PC-3 (cell line): ENCODE data around the gene SPOCD1. TPM values are rescaled to one million over a fixed set of nuclear protein-coding genes. Genes with fewer than 3 reads are reported as not detected.

ENCODE experiments used
- ATAC-seq: fragments of 200-7000 bp; cut with Tn5 transposase; 2 replicates; pipeline ENCODE4 v1.9.1; 2020; ENCODE audit warnings: mild to moderate bottlenecking, moderate library complexity
- BruUV-seq: library from RNA; stranded (reverse); fragments of 400-500 nt; replicated peaks from 2 replicates; lab custom pipeline; 2021; lab: Mats Ljungman, UMichigan
- CTCF ChIA-PET: fragments of 300-600 bp; sonication (Branson Sonifier 250); formaldehyde crosslinking; loops from one replicate; lab custom pipeline; 2022; ENCODE audit warnings: antibody characterized with exemption; lab: Charles Lee
- POLR2A ChIA-PET: fragments of 300-600 bp; sonication (Branson Sonifier 250); formaldehyde crosslinking; loops from one replicate; lab custom pipeline; 2022; ENCODE audit warnings: antibody characterized with exemption; ENCODE audit not compliant: unreplicated experiment; lab: Charles Lee
- DNase-seq: peaks from one replicate; pipeline ENCODE4 v3.0.0-alpha.2; 2015
- H2AFZ ChIP-seq: fragments of 300-600 bp; sonication (generic); 2 replicates; pipeline ENCODE4 v1.6.0; 2016; ENCODE audit warnings: antibody characterized with exemption, low read length
- H3F3A ChIP-seq: fragments of 300-600 bp; sonication (generic); one replicate; pipeline ENCODE4 v1.6.0; 2017; ENCODE audit warnings: antibody characterized with exemption, low read length, control low read depth, mild to moderate bottlenecking; ENCODE audit not compliant: unreplicated experiment
- H3K27ac ChIP-seq: fragments of 300-600 bp; sonication (generic); 2 replicates; pipeline ENCODE4 v1.5.1; 2016; ENCODE audit warnings: mild to moderate bottlenecking, low read length
- H3K27me3 ChIP-seq: fragments of 300-600 bp; sonication (generic); 2 replicates; pipeline ENCODE4 v1.6.1; 2016; ENCODE audit warnings: low read length, mixed read lengths
- H3K36me3 ChIP-seq: fragments of 300-600 bp; sonication (generic); 2 replicates; pipeline ENCODE4 v1.6.1; 2016; ENCODE audit warnings: low read depth, mixed run types, low read length, mixed read lengths
- H3K4me1 ChIP-seq: fragments of 300-600 bp; sonication (generic); 2 replicates; pipeline ENCODE4 v1.5.1; 2016; ENCODE audit warnings: low read length; ENCODE audit not compliant: insufficient read depth
- H3K4me2 ChIP-seq: fragments of 300-600 bp; sonication (generic); 2 replicates; pipeline ENCODE4 v1.6.0; 2016; ENCODE audit warnings: low read length
- H3K4me3 ChIP-seq: fragments of 300-600 bp; sonication (generic); 2 replicates; pipeline ENCODE4 v1.5.1; 2016; ENCODE audit warnings: mild to moderate bottlenecking, low read length, mixed read lengths
- H3K79me2 ChIP-seq: fragments of 300-600 bp; sonication (generic); 2 replicates; pipeline ENCODE4 v1.6.1; 2017; ENCODE audit warnings: low read length, mixed read lengths
- H3K9ac ChIP-seq: fragments of 300-600 bp; sonication (generic); 2 replicates; pipeline ENCODE4 v1.6.0; 2016; ENCODE audit warnings: mild to moderate bottlenecking, low read length
- H3K9me2 ChIP-seq: fragments of 300-600 bp; sonication (generic); replicated peaks from 2 replicates; pipeline ENCODE4 v1.6.1; 2016; ENCODE audit warnings: mixed run types, low read length, mixed read lengths
- H3K9me3 ChIP-seq: fragments of 300-600 bp; sonication (generic); 2 replicates; pipeline ENCODE4 v1.6.1; 2016; ENCODE audit warnings: low read length, mixed read lengths
- H4K20me1 ChIP-seq: fragments of 300-600 bp; sonication (generic); 2 replicates; pipeline ENCODE4 v1.6.1; 2016; ENCODE audit warnings: low read length, mixed read lengths
- CTCF ChIP-seq: fragments of 300-600 bp; sonication (generic); conservative IDR thresholded peaks from 2 replicates; pipeline ENCODE4 v1.5.1; 2017; ENCODE audit warnings: antibody characterized with exemption, low read depth, mild to moderate bottlenecking, low read length
- EZH2 ChIP-seq: fragments of 300-600 bp; sonication (generic); IDR thresholded peaks from one replicate; pipeline ENCODE4 v1.6.1; 2017; ENCODE audit warnings: antibody characterized with exemption, mild to moderate bottlenecking, low read length; ENCODE audit not compliant: unreplicated experiment
- EZH2phosphoT487 ChIP-seq: fragments of 300-600 bp; sonication (generic); IDR thresholded peaks from 2 replicates; pipeline ENCODE4 v1.6.1; 2018; ENCODE audit warnings: mild to moderate bottlenecking, antibody characterized with exemption, low read length, borderline replicate concordance
- intact Hi-C: fragments of 100-400 bp; cut with micrococcal nuclease; formaldehyde crosslinking; loops from 2 replicates; pipeline ENCODE4 v1.9.0; 2023
- total RNA-seq: library from RNA; depleted of rRNA; stranded (reverse); fragments of >200 nt; gene quantifications from 2 replicates; pipeline ENCODE4 v1.2.3, GENCODE V29; 2014

The SPOCD1 gene
- total RNA-seq, 1 experiment from 2014 or later, result 5.4 TPM

GRCh38 chr1:31747304-31747703, 68.5 kb downstream of the SPOCD1 start:
- Histone ChIP-seq H3K79me2 (no peaks in the 10 kb centered on the region), H3K9me3 (no peaks in the 10 kb centered on the region), H3F3A (no peaks in the 10 kb centered on the region), H3K4me1 (no peaks in the 10 kb centered on the region), H4K20me1 (no peaks in the 10 kb centered on the region), H3K4me3 (no peak overlapping the region), H3K36me3 (no peaks in the 10 kb centered on the region), H2AFZ (no peak overlapping the region), H3K4me2 (no peak overlapping the region), H3K27me3 (no peaks in the 10 kb centered on the region), H3K9ac (no peak overlapping the region), H3K9me2 (no peaks in the 10 kb centered on the region), H3K27ac (no peak overlapping the region)
- no TSS peak for BruUV-seq
- intact Hi-C loops, result no loop called here
- ChIA-PET CTCF (no interaction called here), POLR2A (no interaction called here)
- TF ChIP-seq CTCF (no peak), EZH2phosphoT487 (no peak), EZH2 (no peak)
- no peak for DNase-seq
- ATAC-seq, result no peak

GRCh38 chr1:31746687-31747086, 69.1 kb downstream of the SPOCD1 start:
- no peaks in the 10 kb centered on the region for H3K79me2 ChIP-seq
- BruUV-seq, result no TSS peak
- no peak overlapping the region for H2AFZ ChIP-seq
- no peak overlapping the region for H3K27ac ChIP-seq
- H3K9me3 ChIP-seq, result no peaks in the 10 kb centered on the region
- ATAC-seq (no peak), DNase-seq (no peak)
- H3K4me2 ChIP-seq, result no peak overlapping the region
- no peaks in the 10 kb centered on the region for H3F3A ChIP-seq
- no peaks in the 10 kb centered on the region for H3K4me1 ChIP-seq
- H3K27me3 ChIP-seq, result no peaks in the 10 kb centered on the region
- no peak overlapping the region for H3K9ac ChIP-seq
- ChIA-PET CTCF (no interaction called here), POLR2A (no interaction called here)
- no peak for TF ChIP-seq EZH2phosphoT487
- TF ChIP-seq CTCF, result no peak
- no peak for TF ChIP-seq EZH2
- H3K36me3 ChIP-seq, result no peaks in the 10 kb centered on the region
- intact Hi-C loops, result no loop called here
- H4K20me1 ChIP-seq, result no peaks in the 10 kb centered on the region
- no peak overlapping the region for H3K4me3 ChIP-seq
- H3K9me2 ChIP-seq, result no peaks in the 10 kb centered on the region

DNA sequence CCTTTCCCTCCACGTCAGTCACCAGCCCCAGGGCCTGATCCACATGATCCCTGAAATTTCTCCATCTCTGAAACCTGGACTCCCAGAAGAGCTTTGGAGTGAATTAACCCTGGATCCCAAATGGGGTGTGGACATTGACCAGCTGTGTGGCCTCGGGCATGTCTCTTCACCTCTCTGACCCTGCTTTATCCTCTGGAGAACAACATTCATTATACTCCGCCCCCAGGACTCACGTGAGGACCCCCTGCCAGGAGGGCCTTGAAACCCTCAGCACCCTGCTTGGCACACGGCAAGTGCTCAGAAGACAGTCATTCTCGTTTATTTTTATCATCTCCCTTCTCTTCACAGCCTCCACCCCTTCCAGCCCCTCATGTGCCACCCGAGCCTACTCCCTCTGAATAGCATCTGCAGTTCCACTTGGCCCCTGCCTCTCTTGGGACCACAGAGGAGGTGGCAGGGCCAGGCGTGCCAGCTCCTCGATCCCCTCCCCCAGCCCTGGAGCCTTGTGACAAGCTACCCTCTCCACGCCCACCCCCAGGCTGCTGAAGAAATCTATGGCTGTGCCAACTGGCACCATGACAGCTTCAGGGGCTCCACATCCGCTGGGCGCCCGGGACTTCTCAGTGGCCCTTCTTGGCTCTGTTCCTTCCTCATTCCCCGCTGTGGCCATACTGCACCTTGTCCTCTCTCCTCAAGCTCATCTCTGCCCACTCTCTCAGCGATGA, 69.7 kb downstream of the SPOCD1 start:
- TF ChIP-seq EZH2, result no peak
- TF ChIP-seq CTCF, result peak; percentile 23; the same call in 1 of the 2 replicates
- no TSS peak for BruUV-seq
- no peak overlapping the region for H3K4me3 ChIP-seq
- no peaks in the 10 kb centered on the region for H3K79me2 ChIP-seq
- intact Hi-C loops, result no loop called here
- no peak overlapping the region for H2AFZ ChIP-seq
- no peaks in the 10 kb centered on the region for H3K4me1 ChIP-seq
- no peak overlapping the region for H3K9ac ChIP-seq
- ChIA-PET CTCF (interaction anchor here (0.5 to 1.4 kb wide), 7 partner anchors 12 to 328 kb away, joined by 3 to 9 read pairs (median 5); no protein-coding TSS in a partner anchor), POLR2A (interaction anchor here (0.6 to 1.0 kb wide), 2 partner anchors 14 to 34 kb away, joined by 4 read pairs; no protein-coding TSS in a partner anchor)
- H3K9me3 ChIP-seq, result no peaks in the 10 kb centered on the region
- DNase-seq (no peak), ATAC-seq (no peak)
- no peaks in the 10 kb centered on the region for H3K36me3 ChIP-seq
- H3K27me3 ChIP-seq, result no peaks in the 10 kb centered on the region
- no peak overlapping the region for H3K27ac ChIP-seq
- H3K4me2 ChIP-seq, result no peak overlapping the region
- no peaks in the 10 kb centered on the region for H4K20me1 ChIP-seq
- H3F3A ChIP-seq, result no peaks in the 10 kb centered on the region
- no peaks in the 10 kb centered on the region for H3K9me2 ChIP-seq
